Measurements from ENCODE around the gene STX12. TPM values are rescaled to one million over a fixed set of nuclear protein-coding genes. Genes with fewer than 3 reads are reported as not detected.
"Not testable (repeated sequence)": the region's sequence is repeated elsewhere in the genome, so short reads cannot be mapped to it uniquely, and the experiment has no call there.

STX12 gene
- polyA plus RNA-seq, 1 donor from 2014 or later, result 16.0 TPM

DNA sequence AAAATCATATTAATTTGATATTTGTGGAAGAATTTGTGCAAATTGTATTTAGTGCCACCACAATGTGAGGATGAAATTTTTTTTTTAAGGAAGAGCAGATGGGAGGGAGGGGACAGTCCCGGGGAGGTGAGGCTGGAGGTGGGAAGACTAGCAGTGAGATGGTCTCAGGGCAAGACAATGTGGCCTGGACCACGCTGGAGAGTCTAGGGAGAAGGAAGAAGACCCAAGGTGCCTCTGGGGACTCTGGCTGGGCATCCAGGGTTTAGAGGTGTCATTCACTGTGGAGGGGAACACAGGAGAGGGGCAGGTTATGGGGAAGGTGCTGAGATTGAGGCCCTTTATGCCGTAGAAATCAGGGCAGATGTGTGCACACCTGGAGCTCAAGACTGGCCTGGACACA, 89.0 kb downstream of the STX12 start:
- Mint-ChIP-seq H3K4me1 (peaks cover 20 to 42% (median 29%) of the 10 kb centered on the region in 3 donors), H3K27ac (peak overlapping the region in 2 of 3 donors; percentile 69 to 92), H3K27me3 (peaks cover 2% of the 10 kb centered on the region), H3K36me3 (no peaks in the 10 kb centered on the region), H3K4me3 (no peak overlapping the region), H3K9me3 (no peaks in the 10 kb centered on the region)

DNA sequence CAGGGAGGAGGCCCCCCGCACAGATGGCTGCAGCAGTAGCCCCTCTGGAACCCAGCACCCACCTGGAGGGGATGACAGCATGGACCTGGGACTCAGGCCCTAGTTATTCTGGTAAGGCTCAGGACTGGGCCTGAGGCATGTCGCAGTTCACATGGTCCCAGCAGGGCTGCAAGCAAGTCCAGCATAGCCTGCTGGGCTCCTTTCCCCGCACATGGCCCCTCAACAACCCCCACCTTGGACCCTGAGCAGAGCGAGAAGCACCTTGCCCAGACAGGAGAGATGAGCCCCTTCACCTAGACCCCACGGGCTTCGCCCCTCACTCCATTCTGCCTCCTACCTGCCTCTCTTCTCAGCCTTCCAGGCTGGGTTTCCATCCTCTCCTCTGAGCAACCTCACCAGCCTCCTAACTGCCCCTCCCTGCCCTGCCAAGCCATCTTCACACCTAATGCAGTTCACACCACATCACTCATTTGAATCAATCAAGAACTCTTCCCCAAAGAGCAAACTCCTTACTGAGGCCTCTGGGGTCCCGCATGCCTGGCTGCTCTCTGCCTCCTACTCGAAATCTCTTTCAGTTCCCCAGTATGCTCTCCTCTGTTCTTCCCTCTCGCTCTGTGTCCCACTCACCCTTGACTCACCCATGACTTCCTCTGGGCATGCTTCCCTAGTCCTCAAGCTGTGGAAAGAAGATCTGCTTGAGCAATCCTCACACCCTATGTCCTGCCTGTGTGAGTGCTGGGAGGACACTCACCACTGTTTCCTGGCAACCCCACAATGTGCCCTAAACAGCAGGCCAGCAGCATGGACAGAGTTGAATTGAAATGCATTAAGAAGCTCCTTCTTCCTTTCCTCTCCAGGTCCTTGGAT, 89.9 kb downstream of the STX12 start:
- Mint-ChIP-seq H3K4me1 (peaks cover 21 to 45% (median 32%) of the 10 kb centered on the region in 3 donors), H3K9me3 (no peaks in the 10 kb centered on the region), H3K36me3 (no peaks in the 10 kb centered on the region), H3K27ac (peak overlapping the region; percentile 13 to 92 (median 89)), H3K4me3 (peak overlapping the region in 3 of 4 donors; percentile 14 to 89 (median 73)), H3K27me3 (peaks cover 2% of the 10 kb centered on the region)

DNA sequence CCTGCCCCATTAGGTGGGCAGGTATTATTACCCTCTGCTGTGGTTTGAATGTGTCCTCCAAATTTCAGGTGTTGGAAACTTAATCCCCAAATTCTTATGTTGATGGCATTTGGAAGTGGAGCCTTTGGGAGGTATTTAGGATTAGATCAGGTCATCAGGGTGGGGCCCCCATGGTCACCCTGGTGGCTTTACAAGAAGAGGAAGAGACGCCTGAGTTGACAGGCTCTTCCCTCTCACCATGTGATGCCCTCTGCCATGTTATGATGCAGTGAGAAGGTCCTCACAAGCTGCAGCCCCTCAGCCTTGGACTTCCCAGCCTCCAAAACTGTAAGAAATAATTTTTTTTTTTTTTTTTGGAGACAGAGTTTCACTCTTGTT, 90.5 kb downstream of the STX12 start:
- H3K4me3 Mint-ChIP-seq, result peak overlapping the region in 1 of 4 donors; percentile 89
- peak overlapping the region in 2 of 3 donors; percentile 13 to 89 for H3K27ac Mint-ChIP-seq
- H3K9me3 Mint-ChIP-seq, result no peaks in the 10 kb centered on the region
- H3K27me3 Mint-ChIP-seq, result peaks cover 2% of the 10 kb centered on the region
- H3K4me1 Mint-ChIP-seq, result peaks cover 18 to 45% (median 30%) of the 10 kb centered on the region in 3 donors
- no peaks in the 10 kb centered on the region for H3K36me3 Mint-ChIP-seq

DNA sequence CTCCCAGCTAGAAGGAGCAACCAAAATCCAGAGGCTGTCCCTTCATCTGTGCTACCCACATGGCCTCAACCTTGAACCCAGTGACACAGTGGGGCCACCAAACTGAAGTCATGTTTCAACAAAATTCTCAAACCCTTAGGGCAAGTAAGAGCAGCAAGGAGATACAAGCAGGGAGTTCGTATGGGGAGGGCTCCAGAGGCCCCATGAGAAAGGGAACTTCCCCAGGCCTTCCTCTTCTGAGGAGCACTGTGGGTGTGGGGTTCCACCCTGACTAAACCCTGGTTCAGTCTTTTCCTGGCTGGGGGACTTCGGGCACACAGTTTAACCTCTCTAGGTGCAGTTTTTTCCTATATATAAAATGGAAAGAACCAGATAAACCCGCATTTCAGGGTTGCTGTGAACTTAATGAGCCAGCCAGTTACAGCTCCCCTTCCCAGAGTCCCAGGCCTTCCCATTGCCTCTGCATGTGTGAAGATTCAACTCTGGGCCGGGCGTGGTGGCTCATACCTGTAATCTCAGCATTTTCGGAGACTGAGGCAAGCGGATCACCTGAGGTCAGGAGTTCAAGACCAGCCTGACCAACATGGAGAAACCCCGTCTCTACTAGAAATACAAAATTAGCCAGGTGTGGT, 91.4 kb downstream of the STX12 start:
- Mint-ChIP-seq H3K27ac (peak overlapping the region; percentile 78 to 93 (median 89)), H3K4me1 (peaks cover 25 to 50% (median 39%) of the 10 kb centered on the region in 3 donors), H3K9me3 (no peaks in the 10 kb centered on the region), H3K36me3 (no peaks in the 10 kb centered on the region), H3K27me3 (peaks cover 2% of the 10 kb centered on the region), H3K4me3 (peak overlapping the region in 3 of 4 donors; percentile 44 to 79 (median 58))

DNA sequence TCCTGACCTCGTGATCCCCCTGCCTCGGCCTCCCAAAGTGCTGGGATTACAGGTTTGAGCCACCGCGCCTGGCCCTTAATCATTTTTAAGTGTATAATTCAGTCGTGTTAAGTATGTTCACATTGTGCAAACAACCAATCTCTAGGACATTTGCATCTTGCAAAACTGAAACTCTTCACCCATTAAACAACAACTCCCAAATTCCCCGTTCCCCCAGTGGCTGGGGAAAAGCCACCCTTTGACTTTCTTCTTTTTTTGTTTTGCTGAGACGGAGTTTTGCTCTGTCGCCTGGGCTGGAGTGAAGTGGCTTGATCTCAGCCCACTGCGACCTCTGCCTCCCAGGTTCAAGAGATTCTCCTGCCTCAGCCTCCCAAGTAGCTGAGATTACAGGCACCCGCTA, 92.8 kb downstream of the STX12 start:
- Mint-ChIP-seq H3K36me3 (no peaks in the 10 kb centered on the region), H3K4me3 (peak overlapping the region in 2 of 4 donors; percentile 3 to 74), H3K9me3 (no peaks in the 10 kb centered on the region), H3K27me3 (peaks cover 2% of the 10 kb centered on the region), H3K27ac (peak overlapping the region in 1 of 3 donors; percentile 82), H3K4me1 (peaks cover 29 to 52% (median 44%) of the 10 kb centered on the region in 3 donors)

DNA sequence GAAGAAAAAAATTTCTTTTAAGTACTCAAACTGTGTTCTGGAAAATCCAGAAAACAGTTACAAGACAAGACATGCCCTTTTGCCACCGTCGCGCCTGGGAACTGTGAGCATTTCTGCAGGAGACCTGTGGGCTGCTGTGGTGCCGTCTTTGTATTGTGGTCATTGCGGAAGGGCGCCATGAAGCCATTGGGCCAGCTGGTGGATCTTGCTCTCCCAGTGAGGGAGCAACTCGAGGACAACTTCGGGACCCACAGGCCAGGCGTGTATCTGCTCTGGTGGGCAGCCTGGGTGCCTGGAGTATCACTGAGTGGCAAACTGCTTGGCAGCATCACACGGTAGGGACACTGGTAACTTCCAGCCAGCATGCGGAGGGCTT, 95.5 kb downstream of the STX12 start:
- Mint-ChIP-seq H3K27ac (peak overlapping the region; percentile 93 to 97 (median 94)), H3K9me3 (no peaks in the 10 kb centered on the region), H3K4me3 (peak overlapping the region in 2 of 4 donors; percentile 3 to 96), H3K36me3 (no peaks in the 10 kb centered on the region), H3K4me1 (peaks cover 22 to 44% (median 40%) of the 10 kb centered on the region in 3 donors), H3K27me3 (no peaks in the 10 kb centered on the region)

DNA sequence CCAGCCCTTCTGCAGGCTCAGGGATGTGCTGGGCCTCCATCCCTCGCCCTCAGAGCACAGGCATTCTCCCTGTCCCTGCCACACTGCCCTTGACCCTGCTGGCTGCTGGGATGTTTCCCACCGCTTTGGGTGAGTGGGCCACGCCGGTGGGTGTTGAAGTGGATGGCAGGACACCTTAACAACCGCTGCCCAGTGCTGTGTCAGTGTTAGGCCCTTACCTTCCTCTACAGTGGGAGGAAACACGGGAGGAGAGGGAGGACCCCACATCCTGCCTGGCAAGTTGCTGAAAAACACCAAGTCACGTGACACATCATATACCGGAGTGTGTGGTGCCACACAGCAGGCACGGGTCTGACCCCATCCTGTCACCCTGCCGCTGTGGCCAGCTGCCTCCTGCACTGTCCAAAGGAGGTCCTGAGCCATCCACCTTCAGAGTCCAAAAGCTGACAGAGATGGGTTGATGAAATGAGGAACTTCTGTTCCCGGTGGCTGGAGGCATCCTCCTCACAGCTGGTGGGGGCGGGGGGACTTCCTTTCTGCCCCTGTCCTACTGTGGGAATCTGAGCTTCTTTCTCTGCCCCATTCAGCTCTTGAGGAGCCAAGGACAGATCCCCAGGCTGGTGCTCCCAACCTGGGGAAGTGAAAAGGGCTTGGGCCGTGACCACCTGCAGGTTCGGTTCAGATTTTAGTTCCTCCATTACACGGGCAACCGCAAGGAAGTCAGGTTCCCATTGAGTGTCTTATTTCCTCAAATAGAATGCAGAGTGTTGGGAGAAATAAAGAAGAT, 96.1 kb downstream of the STX12 start:
- peak overlapping the region; percentile 57 to 96 (median 86) for H3K4me3 Mint-ChIP-seq
- peak overlapping the region; percentile 93 to 97 (median 94) for H3K27ac Mint-ChIP-seq
- no peaks in the 10 kb centered on the region for H3K36me3 Mint-ChIP-seq
- no peaks in the 10 kb centered on the region for H3K27me3 Mint-ChIP-seq
- H3K4me1 Mint-ChIP-seq, result peaks cover 20 to 42% (median 39%) of the 10 kb centered on the region in 3 donors
- no peaks in the 10 kb centered on the region for H3K9me3 Mint-ChIP-seq

DNA sequence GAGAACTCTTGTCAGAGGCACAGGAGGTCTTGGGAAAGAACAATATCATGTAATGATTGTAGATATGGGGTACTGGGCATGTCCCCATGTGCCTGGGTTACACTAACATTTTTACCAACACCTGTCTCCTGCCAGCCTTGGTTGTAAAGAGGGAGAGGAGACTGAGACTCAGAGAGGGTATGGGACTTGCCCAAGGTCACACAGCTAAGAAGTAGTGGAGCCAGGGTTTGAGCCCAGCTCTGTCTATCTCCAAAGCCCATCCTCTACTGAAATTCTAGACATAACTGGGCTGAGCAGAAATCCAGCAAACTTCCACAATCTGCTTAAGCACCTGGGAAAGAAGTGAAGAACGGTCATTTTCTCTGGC, 96.7 kb downstream of the STX12 start:
- Mint-ChIP-seq H3K36me3 (no peaks in the 10 kb centered on the region), H3K27ac (peak overlapping the region; percentile 93 to 97 (median 94)), H3K9me3 (no peaks in the 10 kb centered on the region), H3K4me1 (peaks cover 16 to 41% (median 38%) of the 10 kb centered on the region in 3 donors), H3K4me3 (peak overlapping the region; percentile 57 to 96 (median 86)), H3K27me3 (no peaks in the 10 kb centered on the region)

DNA sequence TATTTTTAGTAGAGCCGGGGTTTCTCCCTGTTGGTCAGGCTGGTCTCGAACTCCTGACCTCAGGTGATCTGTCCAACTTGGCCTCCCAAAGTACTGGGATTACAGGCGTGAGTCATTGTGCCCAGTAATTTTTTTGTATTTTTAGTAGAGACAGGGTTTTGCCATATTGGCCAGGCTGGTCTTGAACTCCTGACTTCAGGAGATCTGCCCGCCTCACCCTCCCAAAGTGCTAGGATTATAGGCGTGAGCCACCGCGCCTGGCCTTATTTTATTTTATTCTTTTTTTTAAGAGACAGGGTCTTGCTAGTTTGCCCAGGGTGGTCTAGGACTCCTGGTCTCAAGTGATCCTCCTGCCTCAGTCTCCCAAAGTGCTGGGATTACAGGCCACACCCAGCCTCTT, 98.1 kb downstream of the STX12 start:
- peaks cover 24 to 40% (median 37%) of the 10 kb centered on the region in 3 donors for H3K4me1 Mint-ChIP-seq
- H3K9me3 Mint-ChIP-seq, H3K36me3 Mint-ChIP-seq, H3K27me3 Mint-ChIP-seq: not testable (repeated sequence)
- peak overlapping the region in 3 of 4 donors; percentile 33 to 74 (median 68) for H3K4me3 Mint-ChIP-seq
- H3K27ac Mint-ChIP-seq, result peak overlapping the region in 1 of 3 donors; percentile 75

DNA sequence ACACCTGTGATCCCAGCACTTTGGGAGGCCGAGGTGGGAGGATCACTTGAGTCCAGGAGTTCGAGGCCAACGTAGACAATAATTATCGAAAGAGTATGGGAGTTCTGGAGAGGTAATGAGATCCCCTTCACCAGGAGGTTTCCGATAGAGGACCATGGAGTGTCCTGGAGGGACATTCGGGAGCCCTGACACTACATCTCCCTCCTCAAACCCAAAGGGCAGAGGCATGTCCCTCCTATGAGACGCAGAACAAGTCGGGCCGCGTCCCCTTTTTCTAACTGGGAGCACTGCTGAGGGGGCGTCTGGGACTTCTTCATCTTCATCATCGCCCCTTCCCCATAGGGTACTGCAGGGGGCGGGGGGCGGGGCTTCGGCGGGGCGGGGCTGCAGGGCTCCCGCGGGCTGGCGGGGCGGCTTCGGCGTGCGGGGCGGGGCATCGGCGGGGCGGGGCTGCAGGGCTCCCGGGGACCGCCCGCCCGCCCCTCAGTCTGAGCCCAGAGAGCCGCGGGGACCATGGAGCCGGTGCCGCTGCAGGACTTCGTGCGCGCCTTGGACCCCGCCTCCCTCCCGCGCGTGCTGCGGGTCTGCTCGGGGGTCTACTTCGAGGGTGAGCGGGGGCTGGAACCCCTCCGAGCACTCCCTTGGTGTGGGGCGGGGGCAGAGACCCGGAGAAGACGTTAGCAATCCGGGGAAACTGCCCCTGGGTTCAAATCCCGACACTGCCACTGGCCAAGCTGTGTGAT, 99.2 kb downstream of the STX12 start, which contains the start of gene THEMIS2:
THEMIS2 (plus strand) TSS at position 486 of the 743 bp plus-strand sequence; CDS start at position 514, 28 bp downstream.
- Mint-ChIP-seq H3K27ac (peak within 1 kb of the TSS; percentile 75 to 97 (median 82)), H3K27me3 (no peaks in the 10 kb centered on the region), H3K4me3 (peak within 1 kb of the TSS; percentile 84 to 99 (median 92)), H3K36me3 (no peaks in the 10 kb centered on the region), H3K9me3 (no peaks in the 10 kb centered on the region), H3K4me1 (peaks cover 20 to 38% (median 37%) of the 10 kb centered on the region in 3 donors)

DNA sequence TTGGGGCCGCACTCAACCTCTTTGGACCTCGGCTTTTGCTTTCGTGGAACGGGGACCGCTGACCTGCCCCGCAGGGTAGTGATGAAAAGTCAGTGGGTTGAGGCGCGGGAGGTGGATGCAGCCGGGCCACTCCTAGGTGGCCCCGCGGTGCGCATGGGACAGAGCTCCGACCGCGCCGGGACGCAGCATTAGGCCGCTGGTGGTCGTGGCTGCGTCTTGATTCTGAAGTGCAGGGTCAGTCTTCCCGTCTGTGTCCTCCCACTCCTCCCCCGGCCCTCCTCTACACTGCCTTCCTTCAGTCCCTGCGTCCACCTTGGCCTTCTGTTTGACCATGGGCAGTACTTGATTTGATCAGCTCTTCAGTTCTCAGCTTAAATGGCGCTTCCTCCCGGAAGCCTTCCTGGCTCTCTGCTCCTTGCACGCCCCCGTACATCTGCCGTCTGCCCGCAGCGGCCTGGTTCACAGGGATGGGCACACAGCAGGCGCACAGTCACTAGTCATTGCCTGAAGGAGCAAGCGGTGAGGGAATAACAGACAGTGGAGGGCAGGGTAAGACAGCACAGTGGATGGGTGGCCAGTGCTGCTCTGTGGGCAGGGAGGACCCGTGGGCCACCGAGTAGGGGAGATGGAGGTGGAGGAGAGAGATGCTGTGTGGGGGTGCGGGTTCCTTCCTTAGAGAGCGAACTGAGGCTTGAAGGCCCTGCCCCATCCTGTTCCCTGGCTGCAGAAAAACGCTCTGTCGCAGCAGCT, 100.0 kb downstream of the STX12 start:
- Mint-ChIP-seq H3K4me3 (peak overlapping the region; percentile 84 to 99 (median 92)), H3K27ac (peak overlapping the region; percentile 75 to 97 (median 82)), H3K9me3 (no peaks in the 10 kb centered on the region), H3K4me1 (peaks cover 20 to 37% (median 36%) of the 10 kb centered on the region in 3 donors), H3K36me3 (no peaks in the 10 kb centered on the region), H3K27me3 (no peaks in the 10 kb centered on the region)

DNA sequence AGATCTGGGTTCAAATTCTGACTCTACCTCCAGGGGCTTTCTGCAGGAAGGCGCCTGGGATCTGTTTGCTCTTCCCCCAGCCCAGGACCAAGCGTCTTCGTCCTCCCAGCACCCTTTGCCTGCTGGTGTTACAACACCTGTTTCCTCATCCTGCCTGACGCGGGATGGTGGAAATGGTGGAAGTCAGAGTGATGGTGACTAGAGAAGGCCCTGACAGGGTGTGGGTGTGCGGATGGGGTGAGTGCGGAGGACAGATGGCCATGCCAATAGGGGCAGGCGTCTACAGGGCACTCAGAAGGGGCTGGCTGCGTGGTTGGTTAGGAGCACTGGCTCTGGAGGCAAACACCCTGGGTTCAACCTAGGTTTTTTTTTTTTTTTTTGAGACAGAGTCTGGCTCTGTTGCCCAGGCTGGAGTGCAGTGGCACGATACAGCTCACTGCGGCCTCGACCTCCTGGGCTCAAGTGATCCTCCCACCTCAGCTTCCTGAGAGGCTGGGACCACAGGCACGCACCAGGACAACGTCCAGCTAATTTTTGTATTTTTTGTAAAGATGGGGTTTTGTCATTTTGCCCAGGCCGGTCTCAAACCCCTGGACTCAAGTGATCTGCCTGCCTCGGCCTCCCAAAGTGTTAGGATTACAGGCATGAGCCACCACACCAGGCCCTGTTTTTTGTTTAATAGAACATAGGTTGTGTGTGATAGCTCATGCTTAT, 100.8 kb downstream of the STX12 start:
- H3K27ac Mint-ChIP-seq, result peak overlapping the region; percentile 89 to 100 (median 97)
- H3K4me1 Mint-ChIP-seq, result peaks cover 18 to 39% (median 36%) of the 10 kb centered on the region in 3 donors
- H3K27me3 Mint-ChIP-seq, result no peaks in the 10 kb centered on the region
- peaks cover 4% of the 10 kb centered on the region for H3K36me3 Mint-ChIP-seq
- H3K4me3 Mint-ChIP-seq, result peak overlapping the region; percentile 84 to 99 (median 92)
- H3K9me3 Mint-ChIP-seq, result no peaks in the 10 kb centered on the region
